Smooth muscle cell of the coronary artery (primary cell): ENCODE measurements around the gene OR4E2. TPM values are rescaled to one million over a fixed set of nuclear protein-coding genes. Genes with fewer than 3 reads are reported as not detected.

Experiments used
- total RNA-seq: library from RNA; depleted of rRNA; stranded (reverse); fragments of >200 nt; gene quantifications from 2 replicates; pipeline ENCODE4 v1.2.3, GENCODE V29; 2014; ENCODE audit warnings: low replicate concordance

The OR4E2 gene
- not detected in 2 replicates for total RNA-seq

GRCh38 chr14:21653331-21653885 lies at the start of gene OR4E2:
Gene OR4E2, plus strand, starts transcription at chr14:21653835. Its CDS starts 11,248 bp downstream, at chr14:21665083.

DNA sequence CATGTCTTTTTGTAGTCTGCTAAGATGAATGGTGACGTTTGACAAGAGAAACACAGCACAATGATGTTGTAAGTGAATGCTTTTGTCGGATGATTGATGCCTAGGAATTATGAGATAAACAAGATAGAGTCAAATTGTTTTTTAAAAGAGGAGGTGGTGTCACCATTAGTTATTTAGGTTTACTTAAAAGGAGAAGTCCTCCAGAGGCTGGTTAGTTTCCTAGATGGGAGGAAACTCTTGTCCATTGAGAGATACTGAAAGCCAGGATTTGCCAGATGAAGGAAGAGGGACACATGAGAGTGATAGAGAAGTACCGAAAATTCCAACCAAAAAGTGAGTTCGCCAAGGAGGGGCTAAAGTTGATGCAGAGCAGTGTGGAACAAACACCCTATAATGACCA lies 18.8 kb upstream of the OR4E2 start, which contains the start of gene OR10G2:
Gene OR10G2 (minus strand): TSS at position 101 of the 400 bp plus-strand sequence. CDS start 98 bp downstream, at position 3.

GRCh38 chr14:21673718-21674117 lies 20.1 kb downstream of the OR4E2 start, which contains the start of gene OR4E1:
Gene OR4E1, minus strand, starts transcription at chr14:21673818. Its CDS starts 2,883 bp downstream, at chr14:21670935.

Other genes starting within 250 kb of the OR4E2 start
- gene CHD8, start 197.7 kb upstream of the OR4E2 start, total RNA-seq: 41.4 and 44.1 TPM in 2 replicates
- gene RAB2B, start 176.9 kb upstream of the OR4E2 start, total RNA-seq: 24.8 and 30.1 TPM in 2 replicates
- gene TOX4, start 176.6 kb upstream of the OR4E2 start, total RNA-seq: 21.1 and 23.2 TPM in 2 replicates
- 48.4 and 68.7 TPM in 2 replicates for gene METTL3, start 142.5 kb upstream of the OR4E2 start, total RNA-seq
- gene SALL2, start 127.5 kb upstream of the OR4E2 start, total RNA-seq: 2.0 and 2.9 TPM in 2 replicates
- not detected in 2 replicates for gene OR10G3, start 73.8 kb upstream of the OR4E2 start, total RNA-seq
- not detected in 2 replicates for gene OR10G2, start 18.9 kb upstream of the OR4E2 start, total RNA-seq
- not detected in 2 replicates for gene OR4E1, start 20.0 kb downstream of the OR4E2 start, total RNA-seq